ENCODE measurements around the gene A2M. TPM values are rescaled to one million over a fixed set of nuclear protein-coding genes. Genes with fewer than 3 reads are reported as not detected.

A2M gene
- total RNA-seq, 1 experiment from 2014 or later = 1.2 TPM

DNA sequence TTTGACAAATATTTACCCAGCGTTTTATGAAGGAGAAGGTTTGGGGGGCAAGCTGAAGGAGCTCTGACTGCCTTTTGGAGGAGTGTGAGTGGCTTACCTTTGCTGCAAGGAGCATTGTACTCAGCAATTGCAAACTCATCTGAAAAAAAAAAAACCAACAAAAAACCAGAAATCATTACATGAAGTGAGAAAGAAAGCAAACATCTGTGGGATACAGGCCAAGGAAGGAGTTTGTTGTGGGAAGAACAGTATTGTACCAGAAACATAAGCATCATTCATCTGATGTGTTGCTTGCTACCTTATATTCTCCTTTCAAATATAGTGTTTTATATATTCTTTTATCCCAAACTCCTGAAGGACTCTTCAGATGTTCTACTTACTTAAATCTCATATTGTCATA is 47.6 kb downstream of the A2M start:
- H3K4me3 Mint-ChIP-seq = no peak overlapping the region
- Histone ChIP-seq H4K91ac (ENCODE audit: insufficient read length, low read depth, low read length) (no peak overlapping the region), H3K9me3 (ENCODE audit: control insufficient read depth, low read depth, low read length) (no peaks in the 10 kb centered on the region), H3K9ac (ENCODE audit: extremely low read depth, insufficient read length, low read length) (no peak overlapping the region), H2BK5ac (ENCODE audit: insufficient read length, low read length) (no peak overlapping the region), H3K23ac (ENCODE audit: insufficient read length, low read depth, low read length) (no peak overlapping the region), H2BK12ac (ENCODE audit: insufficient read length, low read depth, low read length) (no peak overlapping the region), H2BK20ac (ENCODE audit: low read depth, low read length, poor library complexity, severe bottlenecking) (no peak overlapping the region), H3T11ph (ENCODE audit: low read length) (no peak overlapping the region), H3K4me2 (ENCODE audit: insufficient read depth, insufficient read length, low read length) (no peak overlapping the region), H3K18ac (ENCODE audit: insufficient read length, low read depth, low read length) (no peak overlapping the region), H3K27ac (ENCODE audit: insufficient read length, low read depth, low read length) (no peak overlapping the region), H3K4ac (ENCODE audit: low read depth, low read length) (no peak overlapping the region), H3K4me1 (ENCODE audit: insufficient read depth, low read length) (peaks cover 4% of the 10 kb centered on the region; the same call in 1 of the 2 replicates), H2BK15ac (ENCODE audit: low read depth, low read length) (no peak overlapping the region), H3K79me1 (ENCODE audit: insufficient read depth, low read depth, low read length, poor library complexity, severe bottlenecking) (no peaks in the 10 kb centered on the region), H3K79me2 (ENCODE audit: insufficient read depth, low read length) (no peaks in the 10 kb centered on the region), H4K8ac (replicated peaks; ENCODE audit: insufficient read length, low read depth, low read length) (no peak overlapping the region), H3K27me3 (ENCODE audit: insufficient read depth, low read length) (no peaks in the 10 kb centered on the region), H2BK120ac (ENCODE audit: low read depth, low read length, poor library complexity, severe bottlenecking) (no peak overlapping the region), H3K14ac (ENCODE audit: insufficient read depth, low read length) (no peak overlapping the region), H3K56ac (ENCODE audit: insufficient read length, low read depth, low read length) (no peak overlapping the region), H2AFZ (ENCODE audit: low read length) (no peak overlapping the region), H4K5ac (ENCODE audit: insufficient read length, low read depth, low read length) (no peak overlapping the region), H3K23me2 (ENCODE audit: insufficient read length, low read depth, low read length, poor library complexity, severe bottlenecking) (peaks cover 5% of the 10 kb centered on the region), H4K20me1 (ENCODE audit: control insufficient read depth, insufficient read depth, insufficient read length) (no peaks in the 10 kb centered on the region), H2AK5ac (ENCODE audit: insufficient read length, low read length) (no peak overlapping the region)
- H3K27me3 Mint-ChIP-seq (ENCODE audit: low read depth) = peaks cover 2% of the 10 kb centered on the region
- no peak overlapping the region for H3K27ac Mint-ChIP-seq
- no CpG with 5 or more reads among the region's 1 CpG for WGBS (ENCODE audit: extremely low coverage, insufficient read length, low lambda C conversion rate)
- no peak for DNase-seq
- TF ChIP-seq, protein P1, sequence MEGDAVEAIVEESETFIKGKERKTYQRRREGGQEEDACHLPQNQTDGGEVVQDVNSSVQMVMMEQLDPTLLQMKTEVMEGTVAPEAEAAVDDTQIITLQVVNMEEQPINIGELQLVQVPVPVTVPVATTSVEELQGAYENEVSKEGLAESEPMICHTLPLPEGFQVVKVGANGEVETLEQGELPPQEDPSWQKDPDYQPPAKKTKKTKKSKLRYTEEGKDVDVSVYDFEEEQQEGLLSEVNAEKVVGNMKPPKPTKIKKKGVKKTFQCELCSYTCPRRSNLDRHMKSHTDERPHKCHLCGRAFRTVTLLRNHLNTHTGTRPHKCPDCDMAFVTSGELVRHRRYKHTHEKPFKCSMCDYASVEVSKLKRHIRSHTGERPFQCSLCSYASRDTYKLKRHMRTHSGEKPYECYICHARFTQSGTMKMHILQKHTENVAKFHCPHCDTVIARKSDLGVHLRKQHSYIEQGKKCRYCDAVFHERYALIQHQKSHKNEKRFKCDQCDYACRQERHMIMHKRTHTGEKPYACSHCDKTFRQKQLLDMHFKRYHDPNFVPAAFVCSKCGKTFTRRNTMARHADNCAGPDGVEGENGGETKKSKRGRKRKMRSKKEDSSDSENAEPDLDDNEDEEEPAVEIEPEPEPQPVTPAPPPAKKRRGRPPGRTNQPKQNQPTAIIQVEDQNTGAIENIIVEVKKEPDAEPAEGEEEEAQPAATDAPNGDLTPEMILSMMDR (conservative IDR thresholded peaks at IDR 0.05) = no peak
- peaks cover 19 to 20% of the 10 kb centered on the region in 2 experiments for H3K4me1 Mint-ChIP-seq
- H3K9me3 Mint-ChIP-seq = no peaks in the 10 kb centered on the region
- no peaks in the 10 kb centered on the region for H3K36me3 Mint-ChIP-seq (ENCODE audit: insufficient read depth in 1 of 3, low read depth in 3 of 3)

All from H9 (cell line).